H9 (cell line): Measurements from ENCODE around the gene ANP32B. TPM values are rescaled to one million over a fixed set of nuclear protein-coding genes. Genes with fewer than 3 reads are reported as not detected.

Source experiments
- DNase-seq: peaks from one replicate; pipeline ENCODE4 v3.0.0-alpha.2; 2017
- H2AFZ ChIP-seq: one replicate; pipeline ENCODE4 v1.6.1; 2013; ENCODE audit warnings: mild to moderate bottlenecking, low read length, control low read depth, moderate library complexity
- H2AK5ac ChIP-seq: 2 replicates; pipeline ENCODE4 v1.6.1; 2013; ENCODE audit warnings: low read length, control low read depth, mixed read lengths; ENCODE audit not compliant: insufficient read length
- H2BK120ac ChIP-seq: one replicate; pipeline ENCODE4 v1.6.1; 2013; ENCODE audit warnings: low read depth, mild to moderate bottlenecking, low read length, control low read depth, inconsistent platforms; ENCODE audit not compliant: poor library complexity, severe bottlenecking
- H2BK12ac ChIP-seq: 2 replicates; pipeline ENCODE4 v1.6.1; 2013; ENCODE audit warnings: low read length, control low read depth, mixed read lengths, low read depth; ENCODE audit not compliant: insufficient read length
- H2BK15ac ChIP-seq: 2 replicates; pipeline ENCODE4 v1.6.1; 2013; ENCODE audit warnings: low read depth, low read length, control low read depth
- H2BK20ac ChIP-seq: one replicate; pipeline ENCODE4 v1.6.1; 2013; ENCODE audit warnings: low read depth, mild to moderate bottlenecking, low read length, control low read depth, inconsistent platforms; ENCODE audit not compliant: poor library complexity, severe bottlenecking
- H2BK5ac ChIP-seq: 2 replicates; pipeline ENCODE4 v1.6.1; 2013; ENCODE audit warnings: low read length, control low read depth, mixed read lengths; ENCODE audit not compliant: insufficient read length
- H3K14ac ChIP-seq: 2 replicates; pipeline ENCODE4 v1.6.1; 2013; ENCODE audit warnings: low read length, control low read depth; ENCODE audit not compliant: insufficient read depth
- H3K18ac ChIP-seq: 2 replicates; pipeline ENCODE4 v1.6.1; 2013; ENCODE audit warnings: low read depth, mild to moderate bottlenecking, mixed read lengths, low read length, control low read depth; ENCODE audit not compliant: insufficient read length
- H3K23ac ChIP-seq: 2 replicates; pipeline ENCODE4 v1.6.1; 2013; ENCODE audit warnings: low read length, control low read depth, mixed read lengths, low read depth; ENCODE audit not compliant: insufficient read length
- H3K23me2 ChIP-seq: 2 replicates; pipeline ENCODE4 v1.6.1; 2013; ENCODE audit warnings: low read depth, mild to moderate bottlenecking, mixed read lengths, low read length, control low read depth; ENCODE audit not compliant: insufficient read length, poor library complexity, severe bottlenecking
- H3K27ac ChIP-seq: 2 replicates; pipeline ENCODE4 v1.5.1; 2013; ENCODE audit warnings: low read length, control low read depth, mixed read lengths, low read depth; ENCODE audit not compliant: insufficient read length
- H3K27me3 ChIP-seq: 2 replicates; pipeline ENCODE4 v1.6.1; 2013; ENCODE audit warnings: low read length, control low read depth, inconsistent platforms; ENCODE audit not compliant: insufficient read depth
- H3K4ac ChIP-seq: 2 replicates; pipeline ENCODE4 v1.6.1; 2013; ENCODE audit warnings: low read depth, mild to moderate bottlenecking, control low read depth, inconsistent platforms, low read length, moderate library complexity
- H3K4me1 ChIP-seq: 2 replicates; pipeline ENCODE4 v1.6.1; 2013; ENCODE audit warnings: low read length, control low read depth, inconsistent platforms; ENCODE audit not compliant: insufficient read depth
- H3K4me2 ChIP-seq: 2 replicates; pipeline ENCODE4 v1.6.1; 2013; ENCODE audit warnings: low read length, control low read depth, mixed read lengths; ENCODE audit not compliant: insufficient read length, insufficient read depth
- H3K56ac ChIP-seq: 2 replicates; pipeline ENCODE4 v1.6.1; 2013; ENCODE audit warnings: low read depth, mild to moderate bottlenecking, mixed read lengths, low read length, control low read depth; ENCODE audit not compliant: insufficient read length
- H3K79me1 ChIP-seq: 2 replicates; pipeline ENCODE4 v1.6.1; 2013; ENCODE audit warnings: low read depth, mild to moderate bottlenecking, moderate library complexity, low read length, control low read depth, inconsistent platforms; ENCODE audit not compliant: insufficient read depth, poor library complexity, severe bottlenecking
- H3K79me2 ChIP-seq: 2 replicates; pipeline ENCODE4 v1.6.1; 2013; ENCODE audit warnings: low read length, control low read depth, inconsistent platforms; ENCODE audit not compliant: insufficient read depth
- H3K9ac ChIP-seq: 2 replicates; pipeline ENCODE4 v1.6.1; 2013; ENCODE audit warnings: low read length, control low read depth, mixed read lengths; ENCODE audit not compliant: insufficient read length; ENCODE audit errors: extremely low read depth
- H3K9me3 ChIP-seq: one replicate; pipeline ENCODE4 v1.6.1; 2013; ENCODE audit warnings: low read depth, low read length, inconsistent platforms; ENCODE audit not compliant: control insufficient read depth
- H3T11ph ChIP-seq: one replicate; pipeline ENCODE4 v1.6.1; 2013; ENCODE audit warnings: mild to moderate bottlenecking, low read length, control low read depth, inconsistent platforms
- H4K20me1 ChIP-seq: one replicate; pipeline ENCODE4 v1.6.1; 2013; ENCODE audit not compliant: control insufficient read depth, insufficient read length, insufficient read depth
- H4K5ac ChIP-seq: 2 replicates; pipeline ENCODE4 v1.6.1; 2013; ENCODE audit warnings: low read depth, mild to moderate bottlenecking, mixed read lengths, low read length, control low read depth; ENCODE audit not compliant: insufficient read length
- H4K8ac ChIP-seq: replicated peaks from 2 replicates; pipeline ENCODE4 v1.6.1; 2013; ENCODE audit warnings: low read length, control low read depth, mixed read lengths, low read depth; ENCODE audit not compliant: insufficient read length
- H4K91ac ChIP-seq: 2 replicates; pipeline ENCODE4 v1.6.1; 2013; ENCODE audit warnings: low read depth, mild to moderate bottlenecking, moderate library complexity, mixed read lengths, low read length, control low read depth; ENCODE audit not compliant: insufficient read length
- H3K27ac Mint-ChIP-seq, 3 experiments: 2 replicates in 2 of 3; 3 replicates in 1 of 3; pipeline ENCODE4 v1.8.0; 2020 to 2021; ENCODE audit warnings: mixed read lengths in 3 of 3, mild to moderate bottlenecking in 1 of 3, moderate library complexity in 1 of 3
- H3K27me3 Mint-ChIP-seq: 2 replicates; pipeline ENCODE4 v1.8.0; 2021; ENCODE audit warnings: low read depth, mild to moderate bottlenecking, moderate library complexity, mixed read lengths
- H3K36me3 Mint-ChIP-seq, 3 experiments: 2 replicates in 2 of 3; 3 replicates in 1 of 3; pipeline ENCODE4 v1.8.0; 2020 to 2021; ENCODE audit warnings: low read depth in 3 of 3, mixed read lengths in 3 of 3; ENCODE audit not compliant: insufficient read depth in 1 of 3
- H3K4me1 Mint-ChIP-seq, 2 experiments: 2 replicates each; pipeline ENCODE4 v1.8.0; 2020; ENCODE audit warnings: mixed read lengths in 2 of 2
- H3K4me3 Mint-ChIP-seq, 2 experiments: 2 replicates in 1 of 2; 3 replicates in 1 of 2; pipeline ENCODE4 v1.8.0; 2020 to 2021; ENCODE audit warnings: mild to moderate bottlenecking in 2 of 2, mixed read lengths in 2 of 2, moderate library complexity in 1 of 2
- H3K9me3 Mint-ChIP-seq, 2 experiments: 2 replicates in 1 of 2; 3 replicates in 1 of 2; pipeline ENCODE4 v1.8.0; 2020; ENCODE audit warnings: mild to moderate bottlenecking in 2 of 2, mixed read lengths in 2 of 2, moderate library complexity in 1 of 2
- CTCF ChIP-seq: fragments of 200-600 bp; sonication (generic); conservative IDR thresholded peaks from 3 replicates; pipeline ENCODE4 v1.8.0; 2021; ENCODE audit warnings: antibody characterized with exemption, mild to moderate bottlenecking
- WGBS: extraction: QIAGEN DNeasy Blood & Tissue Kit; methylation state at CpG from one replicate; pipeline ENCODE4 v1.1.7; 2013; ENCODE audit warnings: missing lambda C conversion rate, low lambda C conversion rate, mixed read lengths; ENCODE audit not compliant: insufficient read length; ENCODE audit errors: extremely low coverage; 5-methylcytosine and 5-hydroxymethylcytosine counted together
- total RNA-seq: library from RNA; stranded (reverse); gene quantifications from 2 replicates; pipeline ENCODE4 v1.2.1, GENCODE V29; 2021

The ANP32B gene
- total RNA-seq, 1 experiment from 2014 or later, result 91.6 TPM

GRCh38 chr9:98022447-98022846 lies 39.3 kb downstream of the ANP32B start:
- no peaks in the 10 kb centered on the region for H3K4me1 Mint-ChIP-seq
- no peak overlapping the region for H2BK5ac ChIP-seq
- H3K4me2 ChIP-seq, result no peak overlapping the region
- H3K27me3 Mint-ChIP-seq, result no peaks in the 10 kb centered on the region
- H3K23ac ChIP-seq, result no peak overlapping the region
- no peak overlapping the region for H2BK15ac ChIP-seq
- no peak overlapping the region for H2BK12ac ChIP-seq
- H3K27ac ChIP-seq, result no peak overlapping the region
- no peak overlapping the region for H3K9ac ChIP-seq
- no peak overlapping the region for H2AFZ ChIP-seq
- H3K4me1 ChIP-seq, result no peaks in the 10 kb centered on the region
- no peak for TF ChIP-seq CTCF
- H3K9me3 ChIP-seq, result no peaks in the 10 kb centered on the region
- no peak for DNase-seq
- no peak overlapping the region for H4K5ac ChIP-seq
- no peak overlapping the region for H3K4ac ChIP-seq
- WGBS, result no CpG with 5 or more reads among the region's 8 CpGs
- no peak overlapping the region for H3K14ac ChIP-seq
- no peak overlapping the region for H4K91ac ChIP-seq
- no peaks in the 10 kb centered on the region for H3K23me2 ChIP-seq
- H3K18ac ChIP-seq, result no peak overlapping the region
- H3K79me2 ChIP-seq, result no peaks in the 10 kb centered on the region
- no peak overlapping the region for H3K56ac ChIP-seq
- no peak overlapping the region for H4K8ac ChIP-seq
- H2AK5ac ChIP-seq, result no peak overlapping the region
- no peaks in the 10 kb centered on the region for H4K20me1 ChIP-seq
- no peak overlapping the region for H3K4me3 Mint-ChIP-seq
- no peaks in the 10 kb centered on the region for H3K79me1 ChIP-seq
- no peak overlapping the region for H2BK20ac ChIP-seq
- H3K36me3 Mint-ChIP-seq, result peaks cover 0 to 8% (median 0%) of the 10 kb centered on the region in 3 experiments; a peak in 2 of 7 replicates
- H2BK120ac ChIP-seq, result no peak overlapping the region
- H3T11ph ChIP-seq, result no peak overlapping the region
- no peak overlapping the region for H3K27ac Mint-ChIP-seq
- H3K27me3 ChIP-seq, result no peaks in the 10 kb centered on the region
- H3K9me3 Mint-ChIP-seq, result no peaks in the 10 kb centered on the region
